Calu3 (cell line): ENCODE data around the gene ZNF555. TPM values are rescaled to one million over a fixed set of nuclear protein-coding genes. Genes with fewer than 3 reads are reported as not detected.
"Not testable (repeated sequence)": the region's sequence is repeated elsewhere in the genome, so short reads cannot be mapped to it uniquely, and the experiment has no call there.

Experiments
- Bru-seq: library from RNA; stranded (reverse); fragments of 400-500 nt; gene quantifications from one replicate; lab custom pipeline; 2021; lab: Mats Ljungman, UMichigan
- BruChase-seq, 2 experiments: library from RNA; stranded (reverse); fragments of 400-500 nt; gene quantifications; one replicate each; lab custom pipeline; 2021; lab: Mats Ljungman, UMichigan
- BruUV-seq: library from RNA; stranded (reverse); fragments of 400-500 nt; replicated peaks from 2 replicates; lab custom pipeline; 2021; lab: Mats Ljungman, UMichigan
- CTCF ChIA-PET: fragments of 300-600 bp; sonication (Branson Sonifier 250); formaldehyde crosslinking; loops from one replicate; lab custom pipeline; 2022; ENCODE audit warnings: antibody characterized with exemption; lab: Charles Lee
- DNase-seq: peaks from one replicate; pipeline ENCODE4 v3.0.0; 2022
- H3K27ac Mint-ChIP-seq: one replicate; pipeline ENCODE4 v1.8.0; 2022; ENCODE audit warnings: mixed read lengths; ENCODE audit not compliant: unreplicated experiment
- H3K27me3 Mint-ChIP-seq: one replicate; pipeline ENCODE4 v1.8.0; 2022; ENCODE audit warnings: mixed read lengths; ENCODE audit not compliant: unreplicated experiment
- H3K36me3 Mint-ChIP-seq: one replicate; pipeline ENCODE4 v1.8.0; 2022; ENCODE audit warnings: mild to moderate bottlenecking, moderate library complexity, mixed read lengths; ENCODE audit not compliant: insufficient read depth, unreplicated experiment
- H3K4me1 Mint-ChIP-seq: one replicate; pipeline ENCODE4 v1.8.0; 2022; ENCODE audit warnings: mild to moderate bottlenecking, low read depth, mixed read lengths; ENCODE audit not compliant: unreplicated experiment
- H3K4me3 Mint-ChIP-seq: one replicate; pipeline ENCODE4 v1.8.0; 2022; ENCODE audit warnings: mild to moderate bottlenecking, low read depth, moderate library complexity, mixed read lengths; ENCODE audit not compliant: unreplicated experiment
- H3K9me3 Mint-ChIP-seq: one replicate; pipeline ENCODE4 v1.8.0; 2022; ENCODE audit warnings: low read depth, mixed read lengths; ENCODE audit not compliant: unreplicated experiment
- intact Hi-C: fragments of 100-400 bp; cut with micrococcal nuclease; formaldehyde crosslinking; loops from one replicate; pipeline ENCODE4 v1.10.0; 2022; ENCODE audit not compliant: unreplicated experiment
- long read RNA-seq: library from polyadenylated mRNA; stranded (forward); transcript quantifications from one replicate; pipeline ENCODE4 v2.0.0, GENCODE V29; 2022
- total RNA-seq: library from RNA; stranded (reverse); gene quantifications from 2 replicates; pipeline ENCODE4 v1.2.3, GENCODE V29; 2022
- TF ChIP-seq, protein P1 (sequence below): fragments of 200-600 bp; IDR thresholded peaks from one replicate; pipeline ENCODE4 v1.8.0; 2022; ENCODE audit warnings: antibody characterized with exemption; ENCODE audit not compliant: unreplicated experiment

ZNF555 gene
- 3.8 and 5.7 TPM in 2 replicates for total RNA-seq
- Bru-seq, nascent RNA, result percentile 50 among the genes with signal in this experiment
- BruChase-seq, experiment 1, labeled RNA remaining after a 6-hour chase, result percentile 44 among the genes with signal in this experiment
- percentile 52 among the genes with signal in this experiment for BruChase-seq, experiment 2, labeled RNA remaining after a 2-hour chase
- long read RNA-seq, full-length matches to known transcripts, result 2 of 2 reads
- long read RNA-seq, partial matches to known transcripts, result 0 of 2 reads
- long read RNA-seq, other reads (novel, unspliced or antisense), result 0 of 2 reads

DNA sequence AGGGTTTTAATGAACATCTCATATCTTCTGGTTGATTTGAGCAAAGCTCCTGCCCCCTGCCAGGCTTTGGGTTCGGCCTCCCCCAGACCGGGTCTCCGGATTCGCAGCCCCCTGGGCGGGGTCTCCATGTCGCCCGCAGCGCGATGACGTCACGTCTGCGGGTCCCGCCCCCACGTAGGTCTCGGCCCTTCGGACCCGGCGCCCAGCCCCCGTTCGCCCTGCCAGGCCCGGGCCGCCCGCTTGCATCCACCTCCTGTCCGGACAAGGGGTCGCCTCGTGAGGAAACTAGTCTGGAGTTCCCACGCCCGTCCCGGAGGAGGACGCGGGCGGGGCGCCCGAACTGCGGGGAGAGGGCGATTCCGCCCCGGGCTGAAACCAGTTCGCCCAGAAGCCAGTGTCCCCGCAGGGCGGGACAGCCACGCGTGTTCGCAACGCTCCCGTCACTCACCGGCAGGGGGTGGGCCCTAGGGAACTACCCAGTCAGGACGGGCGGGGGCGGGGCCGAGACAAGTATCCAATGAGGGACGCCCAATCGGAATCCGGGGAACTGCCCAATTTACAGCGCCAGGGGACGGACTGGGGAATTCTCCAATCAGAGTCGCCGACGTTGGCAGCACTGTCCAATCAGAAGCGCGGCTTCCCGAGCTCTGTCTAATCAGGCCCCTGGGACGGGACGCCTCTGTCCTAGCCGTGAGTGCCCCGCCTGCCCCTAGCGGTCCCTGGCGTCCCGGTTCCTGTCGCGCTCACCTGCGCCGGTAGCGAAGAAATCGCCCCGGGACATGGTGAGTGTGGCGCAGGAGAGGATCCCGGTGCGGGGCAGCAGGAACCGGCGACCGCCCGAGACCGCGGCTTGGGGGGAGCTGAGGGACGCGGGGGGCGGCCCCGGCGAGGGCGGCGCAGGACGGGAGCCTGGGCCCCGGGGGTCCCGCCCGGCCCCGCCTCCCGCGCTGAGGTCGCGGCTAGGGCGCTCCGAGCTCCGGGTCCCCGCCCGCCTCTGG lies at the start of gene ZNF555:
Gene ZNF555 (plus strand): TSS at position 682 of the 998 bp plus-strand sequence. CDS start 98 bp downstream, at position 780.
- peaks cover 31% of the 10 kb centered on the region for H3K36me3 Mint-ChIP-seq
- CTCF ChIA-PET, result interaction anchor here (0.6 to 1.6 kb wide), 4 partner anchors 9 to 109 kb away, joined by 3 to 4 read pairs (median 3); partner anchors contain the start of gene ZNF57
- H3K27ac Mint-ChIP-seq, result peak within 1 kb of the TSS; percentile 88
- H3K4me3 Mint-ChIP-seq, result peak within 1 kb of the TSS; percentile 83
- H3K4me1 Mint-ChIP-seq, result peaks cover 9% of the 10 kb centered on the region
- intact Hi-C loops, result no loop called here
- H3K27me3 Mint-ChIP-seq, result no peaks in the 10 kb centered on the region
- TF ChIP-seq, protein P1, sequence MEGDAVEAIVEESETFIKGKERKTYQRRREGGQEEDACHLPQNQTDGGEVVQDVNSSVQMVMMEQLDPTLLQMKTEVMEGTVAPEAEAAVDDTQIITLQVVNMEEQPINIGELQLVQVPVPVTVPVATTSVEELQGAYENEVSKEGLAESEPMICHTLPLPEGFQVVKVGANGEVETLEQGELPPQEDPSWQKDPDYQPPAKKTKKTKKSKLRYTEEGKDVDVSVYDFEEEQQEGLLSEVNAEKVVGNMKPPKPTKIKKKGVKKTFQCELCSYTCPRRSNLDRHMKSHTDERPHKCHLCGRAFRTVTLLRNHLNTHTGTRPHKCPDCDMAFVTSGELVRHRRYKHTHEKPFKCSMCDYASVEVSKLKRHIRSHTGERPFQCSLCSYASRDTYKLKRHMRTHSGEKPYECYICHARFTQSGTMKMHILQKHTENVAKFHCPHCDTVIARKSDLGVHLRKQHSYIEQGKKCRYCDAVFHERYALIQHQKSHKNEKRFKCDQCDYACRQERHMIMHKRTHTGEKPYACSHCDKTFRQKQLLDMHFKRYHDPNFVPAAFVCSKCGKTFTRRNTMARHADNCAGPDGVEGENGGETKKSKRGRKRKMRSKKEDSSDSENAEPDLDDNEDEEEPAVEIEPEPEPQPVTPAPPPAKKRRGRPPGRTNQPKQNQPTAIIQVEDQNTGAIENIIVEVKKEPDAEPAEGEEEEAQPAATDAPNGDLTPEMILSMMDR, result peak; percentile 22
- DNase-seq, result peak; percentile 96
- no TSS peak for BruUV-seq
- peaks cover 4% of the 10 kb centered on the region for H3K9me3 Mint-ChIP-seq

DNA sequence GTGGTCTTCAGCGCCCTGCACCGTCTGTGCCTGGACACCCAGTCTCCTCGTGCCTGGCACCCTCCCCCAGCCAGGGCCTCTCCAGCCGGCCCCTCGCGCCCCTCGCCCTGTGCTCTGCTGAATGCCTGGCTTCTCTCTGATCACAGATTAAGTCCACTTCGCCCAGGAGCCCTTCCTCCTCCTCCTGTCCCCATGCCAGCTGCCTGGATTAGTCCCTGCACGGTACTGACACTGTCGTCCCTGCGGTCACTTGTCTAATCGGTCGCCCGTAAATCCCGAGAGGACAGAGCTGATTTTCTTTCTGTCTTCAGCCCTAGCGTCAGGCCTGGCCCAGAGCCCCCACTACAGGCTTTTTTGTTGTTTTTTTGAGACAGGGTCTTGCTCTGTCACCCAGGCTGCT lies 49.4 kb upstream of the ZNF555 start:
- no peaks in the 10 kb centered on the region for H3K27me3 Mint-ChIP-seq
- intact Hi-C loops, result no loop called here
- CTCF ChIA-PET, result no interaction called here
- DNase-seq, result no peak
- H3K4me1 Mint-ChIP-seq, result no peaks in the 10 kb centered on the region
- H3K27ac Mint-ChIP-seq, result no peak overlapping the region
- TF ChIP-seq, protein P1, result no peak
- no TSS peak for BruUV-seq
- no peaks in the 10 kb centered on the region for H3K9me3 Mint-ChIP-seq
- no peak overlapping the region for H3K4me3 Mint-ChIP-seq
- H3K36me3 Mint-ChIP-seq, result peaks cover 22% of the 10 kb centered on the region

DNA sequence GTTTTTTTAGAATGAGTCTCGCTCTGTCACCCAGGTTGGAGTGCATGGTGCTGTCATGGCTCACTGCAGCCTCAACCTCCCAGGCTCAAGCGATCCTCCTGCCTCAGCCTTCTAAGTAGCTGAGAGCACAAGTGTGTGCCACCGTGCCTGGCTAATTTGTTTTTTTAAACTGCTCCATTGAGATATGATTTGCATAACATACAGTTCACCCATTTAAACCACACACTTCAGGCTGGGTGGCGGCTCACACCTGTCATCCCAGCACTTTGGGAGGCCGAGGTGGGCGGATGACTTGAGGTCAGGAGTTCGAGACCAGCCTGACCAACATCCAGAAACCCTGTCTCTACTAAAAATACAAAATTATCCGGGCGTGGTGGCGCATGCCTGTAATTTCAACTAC lies 48.6 kb upstream of the ZNF555 start:
- DNase-seq, H3K27ac Mint-ChIP-seq, H3K4me3 Mint-ChIP-seq, CTCF ChIA-PET, intact Hi-C loops, H3K9me3 Mint-ChIP-seq, H3K27me3 Mint-ChIP-seq, BruUV-seq, H3K4me1 Mint-ChIP-seq: not testable (repeated sequence)
- H3K36me3 Mint-ChIP-seq, result peaks cover 22% of the 10 kb centered on the region

DNA sequence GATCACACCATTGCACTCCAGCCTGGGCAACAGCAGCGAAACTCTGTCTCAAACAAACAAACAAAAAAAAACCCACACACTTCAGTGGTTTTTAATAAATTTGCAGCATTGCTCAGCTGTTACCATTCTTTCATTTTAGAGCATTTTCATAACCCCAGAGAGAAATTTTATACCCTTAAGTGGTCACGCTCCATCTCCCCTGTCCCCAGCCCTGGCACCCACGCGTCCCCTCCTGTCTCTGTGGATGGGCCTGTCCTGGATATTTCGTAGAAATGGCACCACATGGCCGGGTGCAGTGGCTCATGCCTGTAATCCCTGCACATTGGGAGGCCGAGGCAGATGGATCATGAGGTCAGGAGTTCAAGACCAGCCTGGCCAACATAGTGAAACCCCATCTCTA lies 48.1 kb upstream of the ZNF555 start:
- no peak overlapping the region for H3K27ac Mint-ChIP-seq
- H3K27me3 Mint-ChIP-seq, result no peaks in the 10 kb centered on the region
- no peaks in the 10 kb centered on the region for H3K9me3 Mint-ChIP-seq
- CTCF ChIA-PET, result no interaction called here
- TF ChIP-seq, protein P1, result no peak
- intact Hi-C loops, result no loop called here
- no peaks in the 10 kb centered on the region for H3K4me1 Mint-ChIP-seq
- no TSS peak for BruUV-seq
- DNase-seq, result no peak
- no peak overlapping the region for H3K4me3 Mint-ChIP-seq
- H3K36me3 Mint-ChIP-seq, result peaks cover 22% of the 10 kb centered on the region
